H1 (cell line): ENCODE data around the gene STAT4. TPM values are rescaled to one million over a fixed set of nuclear protein-coding genes. Genes with fewer than 3 reads are reported as not detected.

Experiments used
- CTCF ChIA-PET: fragments of 300-600 bp; sonication (Branson Sonifier 250); formaldehyde crosslinking; loops from one replicate; lab custom pipeline; 2021; ENCODE audit not compliant: partially characterized antibody; lab: Charles Lee
- POLR2A ChIA-PET: fragments of 300-600 bp; sonication (Branson Sonifier 250); formaldehyde crosslinking; loops from one replicate; lab custom pipeline; 2021; ENCODE audit warnings: inconsistent platforms; ENCODE audit not compliant: partially characterized antibody; lab: Charles Lee
- DNase-seq, 2 experiments: peaks; one replicate each; pipeline versions ENCODE4 v3.0.0 to v3.0.0-alpha.2; 2010 to 2022; ENCODE audit warnings: low spot score in 2 of 2, low read depth in 1 of 2, mixed read lengths in 1 of 2
- FAIRE-seq: peaks from 2 replicates; lab custom pipeline; 2011; peaks lifted over from hg19 to GRCh38; lab: Jason Lieb, UNC
- H2AFZ ChIP-seq: 2 replicates; pipeline ENCODE4 v1.8.1; 2012; ENCODE audit warnings: low read length, inconsistent platforms
- H2AK5ac ChIP-seq: 2 replicates; pipeline ENCODE4 v1.6.1; 2013; ENCODE audit warnings: low read depth, low read length
- H2BK120ac ChIP-seq: replicated peaks from 2 replicates; pipeline ENCODE3; 2013; ENCODE audit warnings: low read depth, low read length, inconsistent platforms
- H2BK12ac ChIP-seq: 2 replicates; pipeline ENCODE4 v1.6.1; 2013; ENCODE audit warnings: low read depth, low read length
- H2BK15ac ChIP-seq: 2 replicates; pipeline ENCODE4 v1.6.1; 2013; ENCODE audit warnings: low read length
- H2BK20ac ChIP-seq: 2 replicates; pipeline ENCODE4 v1.6.1; 2013; ENCODE audit warnings: low read length
- H2BK5ac ChIP-seq: 2 replicates; pipeline ENCODE4 v1.6.1; 2013; ENCODE audit warnings: low read depth, low read length
- H3K14ac ChIP-seq: 2 replicates; pipeline ENCODE4 v1.6.1; 2013; ENCODE audit warnings: inconsistent platforms; ENCODE audit not compliant: insufficient read length
- H3K18ac ChIP-seq: 2 replicates; pipeline ENCODE4 v1.6.1; 2013; ENCODE audit warnings: low read length; ENCODE audit errors: extremely low read depth
- H3K23ac ChIP-seq: 2 replicates; pipeline ENCODE4 v1.6.1; 2013; ENCODE audit warnings: inconsistent platforms; ENCODE audit not compliant: insufficient read length
- H3K23me2 ChIP-seq: 2 replicates; pipeline ENCODE4 v1.6.1; 2013; ENCODE audit warnings: low read depth, low read length
- H3K27ac ChIP-seq: 2 replicates; pipeline ENCODE4 v1.6.1; 2011; ENCODE audit warnings: low read depth, low read length, inconsistent platforms
- H3K27me3 ChIP-seq, 4 experiments: replicated peaks in 1 of 4; 1 replicate in 1 of 4; 2 replicates in 3 of 4; pipeline versions ENCODE4 v1.6.1 to v1.8.1; 2011 to 2013; ENCODE audit warnings: low read length in 3 of 4, mild to moderate bottlenecking in 3 of 4, inconsistent platforms in 2 of 4, mixed read lengths in 2 of 4, moderate library complexity in 1 of 4; ENCODE audit not compliant: control insufficient read depth in 3 of 4, insufficient read depth in 3 of 4; ENCODE audit errors: extremely low read depth in 1 of 4
- H3K36me3 ChIP-seq, 4 experiments: 2 replicates each; pipeline versions ENCODE4 v1.6.1 to v1.8.1; 2011 to 2013; ENCODE audit warnings: mild to moderate bottlenecking in 4 of 4, low read length in 3 of 4, moderate library complexity in 2 of 4, control low read depth in 1 of 4, inconsistent platforms in 1 of 4; ENCODE audit not compliant: insufficient read depth in 4 of 4, control insufficient read depth in 2 of 4
- H3K4ac ChIP-seq: replicated peaks from 2 replicates; pipeline ENCODE3; 2013; ENCODE audit warnings: low read length, low read depth, mixed read lengths, inconsistent platforms; ENCODE audit not compliant: insufficient read length
- H3K4me1 ChIP-seq, 4 experiments: replicated peaks in 1 of 4; 1 replicate in 1 of 4; 2 replicates in 3 of 4; pipeline versions ENCODE4 v1.6.1 to v1.8.1; 2011 to 2013; ENCODE audit warnings: low read length in 3 of 4, inconsistent platforms in 2 of 4, mixed read lengths in 1 of 4; ENCODE audit not compliant: insufficient read depth in 4 of 4, control insufficient read depth in 3 of 4
- H3K4me2 ChIP-seq, 2 experiments: 2 replicates each; pipeline versions ENCODE4 v1.6.1 to v1.8.1; 2011 to 2013; ENCODE audit warnings: low read depth in 2 of 2, low read length in 2 of 2, control low read depth in 1 of 2, inconsistent platforms in 1 of 2, mild to moderate bottlenecking in 1 of 2; ENCODE audit not compliant: insufficient read depth in 1 of 2
- H3K4me3 ChIP-seq, 4 experiments: fragments of 200-600, 300-600 bp in 1 of 4; sonication (generic), shearing (Covaris generic), sonication (Bioruptor Twin) in 1 of 4; 2 replicates each; pipeline versions ENCODE4 v1.5.1 to v1.8.1; 2011 to 2016; ENCODE audit warnings: low read length in 4 of 4, low read depth in 3 of 4, control low read depth in 2 of 4, inconsistent platforms in 2 of 4, mild to moderate bottlenecking in 2 of 4, mixed read lengths in 1 of 4, moderate library complexity in 1 of 4; ENCODE audit not compliant: insufficient read depth in 2 of 4; ENCODE audit errors: extremely low read depth in 1 of 4
- H3K56ac ChIP-seq: replicated peaks from 2 replicates; pipeline ENCODE3; 2013; ENCODE audit warnings: low read depth, mild to moderate bottlenecking, mixed read lengths, low read length, inconsistent platforms; ENCODE audit not compliant: insufficient read length
- H3K79me1 ChIP-seq: 2 replicates; pipeline ENCODE4 v1.6.1; 2013; ENCODE audit warnings: low read depth, low read length, control low read depth
- H3K79me2 ChIP-seq, 2 experiments: 2 replicates each; pipeline versions ENCODE4 v1.6.1 to v1.8.1; 2012 to 2013; ENCODE audit warnings: low read length in 2 of 2, mild to moderate bottlenecking in 2 of 2, inconsistent platforms in 1 of 2; ENCODE audit not compliant: insufficient read depth in 2 of 2, control insufficient read depth in 1 of 2
- H3K9ac ChIP-seq, 4 experiments: replicated peaks in 1 of 4; 1 replicate in 1 of 4; 2 replicates in 3 of 4; pipeline versions ENCODE4 v1.6.1 to v1.8.1; 2011 to 2013; ENCODE audit warnings: low read depth in 3 of 4, low read length in 3 of 4, control low read depth in 2 of 4, mild to moderate bottlenecking in 2 of 4, moderate library complexity in 2 of 4, inconsistent platforms in 1 of 4; ENCODE audit errors: extremely low read depth in 1 of 4
- H3K9me3 ChIP-seq, 2 experiments: 2 replicates each; pipeline versions ENCODE4 v1.6.1 to v1.8.1; 2012 to 2013; ENCODE audit warnings: mild to moderate bottlenecking in 2 of 2, moderate library complexity in 2 of 2, control low read depth in 1 of 2, inconsistent platforms in 1 of 2, low read depth in 1 of 2, low read length in 1 of 2, mixed read lengths in 1 of 2; ENCODE audit not compliant: insufficient read depth in 2 of 2
- H4K20me1 ChIP-seq, 2 experiments: replicated peaks in 1 of 2; 2 replicates each; pipeline versions ENCODE3 to v1.8.1; 2011 to 2013; ENCODE audit warnings: inconsistent platforms in 2 of 2, low read length in 2 of 2, mild to moderate bottlenecking in 1 of 2; ENCODE audit not compliant: insufficient read depth in 2 of 2, control insufficient read depth in 1 of 2
- H4K5ac ChIP-seq: 2 replicates; pipeline ENCODE4 v1.6.1; 2013; ENCODE audit warnings: low read length, low read depth, mixed read lengths, inconsistent platforms; ENCODE audit not compliant: insufficient read length
- H4K8ac ChIP-seq: 2 replicates; pipeline ENCODE4 v1.8.0; 2013; ENCODE audit warnings: mild to moderate bottlenecking, moderate library complexity, low read length, inconsistent platforms; ENCODE audit not compliant: insufficient read depth; ENCODE audit errors: extremely low read depth
- H4K91ac ChIP-seq: replicated peaks from 2 replicates; pipeline ENCODE3; 2013; ENCODE audit warnings: low read length, mixed read lengths, inconsistent platforms; ENCODE audit not compliant: insufficient read length
- CHD2 ChIP-seq: IDR thresholded peaks from 2 replicates; pipeline ENCODE4 v1.6.1; 2012; ENCODE audit warnings: low read length, improper control_type of control experiment
- JUN ChIP-seq: IDR thresholded peaks from 2 replicates; pipeline ENCODE4 v1.6.1; 2011; ENCODE audit warnings: low read depth, mild to moderate bottlenecking, improper control_type of control experiment, low read length
- KDM4A ChIP-seq: IDR thresholded peaks from one replicate; pipeline ENCODE4 v1.7.1; 2012; ENCODE audit warnings: low read depth, mild to moderate bottlenecking, moderate library complexity, low read length, inconsistent platforms; ENCODE audit not compliant: severe bottlenecking
- SAP30 ChIP-seq: fragments of 300-600 bp; sonication (generic); IDR thresholded peaks from 2 replicates; pipeline ENCODE4 v1.7.1; 2012; ENCODE audit warnings: low read length, moderate library complexity, mild to moderate bottlenecking, inconsistent platforms; ENCODE audit not compliant: insufficient read depth, insufficient replicate concordance
- SUZ12 ChIP-seq: fragments of 200-600 bp; sonication (generic); IDR thresholded peaks from 2 replicates; pipeline ENCODE4 v1.6.1; 2012; ENCODE audit warnings: mild to moderate bottlenecking, inconsistent platforms, low read length, moderate library complexity, mixed read lengths
- TAF7 ChIP-seq: optimal IDR thresholded peaks from 2 replicates; pipeline ENCODE3; 2011; ENCODE audit warnings: low read depth, mild to moderate bottlenecking, inconsistent platforms, low read length, moderate library complexity, borderline replicate concordance
- YY1 ChIP-seq: IDR thresholded peaks from 2 replicates; pipeline ENCODE4 v1.6.1; 2011; ENCODE audit warnings: low read depth, mild to moderate bottlenecking, low read length
- WGBS, 2 experiments: shearing (Covaris generic) in 1 of 2; methylation state at CpG; one replicate each; pipeline versions ENCODE4 v1.1.6 to v1.1.7; 2013 to 2015; ENCODE audit warnings: low lambda C conversion rate in 2 of 2, mixed read lengths in 2 of 2, inconsistent platforms in 1 of 2, low coverage in 1 of 2, missing lambda C conversion rate in 1 of 2; ENCODE audit not compliant: insufficient replicate concordance in 2 of 2, insufficient coverage in 1 of 2, insufficient read length in 1 of 2; ENCODE audit errors: extremely low coverage in 1 of 2, missing lambda C conversion rate in 1 of 2; 5-methylcytosine and 5-hydroxymethylcytosine counted together
- polyA plus RNA-seq, 7 experiments: library from polyadenylated mRNA; depleted of rRNA in 3 of 7; stranded (reverse) in 5 of 7; unstranded in 2 of 7; fragments of >200 nt in 5 of 7; fragments of 200-250 nt in 2 of 7; gene quantifications; 1 replicate in 5 of 7; 2 replicates in 1 of 7; 4 replicates in 1 of 7; pipeline versions ENCODE4 v1.2.1 to v1.2.3, GENCODE V29; 2011 to 2013; ENCODE audit warnings: missing spikeins in 2 of 7, mixed read lengths in 2 of 7
- total RNA-seq: library from RNA; stranded (reverse); fragmentation: NEBNext Ultra II Directional; extraction: Animal tissue kit (Norgen Biotek cat#: 25700); gene quantifications from 2 replicates; pipeline ENCODE4 v1.2.1, GENCODE V29; 2021
- TF ChIP-seq, protein P1 (sequence below): IDR thresholded peaks from 2 replicates; pipeline ENCODE4 v1.6.1; 2012; ENCODE audit warnings: inconsistent platforms

The STAT4 gene
- total and polyA plus RNA-seq, 2 of the 8 experiments (the other 6 are each of a cell fraction or from before 2014, with no cell fraction given): 0.36 to 0.63 TPM

- Histone ChIP-seq H2AK5ac (no peak overlapping the region), H3K36me3 (no peaks in the 10 kb centered on the region), H4K5ac (no peak overlapping the region), H3K27me3 (no peaks in the 10 kb centered on the region), H3K4me3 (no peak overlapping the region), H3K27ac (no peak overlapping the region), H3K9ac (no peak overlapping the region), H2BK120ac (no peak overlapping the region), H3K18ac (no peak overlapping the region), H3K79me1 (no peaks in the 10 kb centered on the region), H4K91ac (no peak overlapping the region), H3K79me2 (no peaks in the 10 kb centered on the region), H4K8ac (no peak overlapping the region), H3K4ac (no peak overlapping the region), H2BK12ac (no peak overlapping the region), H3K23ac (no peak overlapping the region), H3K4me2 (no peak overlapping the region), H3K56ac (no peak overlapping the region), H2BK5ac (no peak overlapping the region), H3K14ac (no peak overlapping the region), H3K23me2 (no peaks in the 10 kb centered on the region), H3K9me3 (no peaks in the 10 kb centered on the region), H4K20me1 (no peaks in the 10 kb centered on the region), H3K4me1 (no peaks in the 10 kb centered on the region; a peak in 1 of 7 replicates), H2BK20ac (no peak overlapping the region), H2BK15ac (no peak overlapping the region), H2AFZ (no peak overlapping the region)
- 82% methylated on average over 2 of the region's 2 CpGs; no CpG with 5 or more reads in 1 of the 2 experiments for WGBS, 2 experiments
- POLR2A ChIA-PET: no interaction called here
- CTCF ChIA-PET: interaction anchor here (0.5 to 7.1 kb wide), 4 partner anchors 13 to 82 kb away, joined by 3 to 69 read pairs (median 4); no protein-coding TSS in a partner anchor
- DNase-seq (no peak), FAIRE-seq (no peak)
- TF ChIP-seq SAP30 (no peak), TAF7 (no peak), KDM4A (no peak), YY1 (no peak), CHD2 (no peak), SUZ12 (no peak), JUN (no peak)
- TF ChIP-seq, protein P1, sequence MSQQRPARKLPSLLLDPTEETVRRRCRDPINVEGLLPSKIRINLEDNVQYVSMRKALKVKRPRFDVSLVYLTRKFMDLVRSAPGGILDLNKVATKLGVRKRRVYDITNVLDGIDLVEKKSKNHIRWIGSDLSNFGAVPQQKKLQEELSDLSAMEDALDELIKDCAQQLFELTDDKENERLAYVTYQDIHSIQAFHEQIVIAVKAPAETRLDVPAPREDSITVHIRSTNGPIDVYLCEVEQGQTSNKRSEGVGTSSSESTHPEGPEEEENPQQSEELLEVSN: no peak
These were observed 85.0 kb downstream of the STAT4 start for GRCh38 chr2:191065785-191066184.
